ENCODE measurements around the gene ARAP1.

DNA sequence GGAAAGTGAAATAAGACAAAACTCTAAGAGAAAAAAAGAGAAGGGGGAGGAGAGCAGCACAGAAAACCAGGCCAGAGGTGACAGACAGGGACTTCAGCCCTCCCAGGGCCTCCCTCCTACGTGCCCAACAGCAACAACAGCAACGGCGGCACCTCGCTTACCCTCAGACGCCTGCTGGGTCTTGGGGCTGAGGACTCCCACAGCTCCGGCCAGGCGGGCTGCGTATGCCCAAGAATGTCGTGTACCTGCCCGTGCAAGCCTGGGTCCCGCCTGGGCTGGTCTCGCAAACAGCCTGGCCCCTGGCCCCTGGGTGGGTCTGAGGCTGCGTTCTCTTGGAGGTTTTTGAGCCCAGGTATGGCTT is 30.5 kb downstream of the ARAP1 start:
- TF ChIP-seq, protein P1, sequence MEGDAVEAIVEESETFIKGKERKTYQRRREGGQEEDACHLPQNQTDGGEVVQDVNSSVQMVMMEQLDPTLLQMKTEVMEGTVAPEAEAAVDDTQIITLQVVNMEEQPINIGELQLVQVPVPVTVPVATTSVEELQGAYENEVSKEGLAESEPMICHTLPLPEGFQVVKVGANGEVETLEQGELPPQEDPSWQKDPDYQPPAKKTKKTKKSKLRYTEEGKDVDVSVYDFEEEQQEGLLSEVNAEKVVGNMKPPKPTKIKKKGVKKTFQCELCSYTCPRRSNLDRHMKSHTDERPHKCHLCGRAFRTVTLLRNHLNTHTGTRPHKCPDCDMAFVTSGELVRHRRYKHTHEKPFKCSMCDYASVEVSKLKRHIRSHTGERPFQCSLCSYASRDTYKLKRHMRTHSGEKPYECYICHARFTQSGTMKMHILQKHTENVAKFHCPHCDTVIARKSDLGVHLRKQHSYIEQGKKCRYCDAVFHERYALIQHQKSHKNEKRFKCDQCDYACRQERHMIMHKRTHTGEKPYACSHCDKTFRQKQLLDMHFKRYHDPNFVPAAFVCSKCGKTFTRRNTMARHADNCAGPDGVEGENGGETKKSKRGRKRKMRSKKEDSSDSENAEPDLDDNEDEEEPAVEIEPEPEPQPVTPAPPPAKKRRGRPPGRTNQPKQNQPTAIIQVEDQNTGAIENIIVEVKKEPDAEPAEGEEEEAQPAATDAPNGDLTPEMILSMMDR (IDR thresholded peaks at IDR 0.05 in 8 of 11, conservative IDR thresholded peaks at IDR 0.05 in 3 of 11): no peak
- TF ChIP-seq POLR2A (IDR thresholded peaks at IDR 0.05): no peak

All from spleen (tissue), 7 donors.